DMS79 (cell line): ENCODE results near the gene CASQ1.

Experiments
- DNase-seq: peaks from one replicate; lab custom pipeline; 2025; lab: John Stamatoyannopoulos, UW

The CASQ1 gene

DNA sequence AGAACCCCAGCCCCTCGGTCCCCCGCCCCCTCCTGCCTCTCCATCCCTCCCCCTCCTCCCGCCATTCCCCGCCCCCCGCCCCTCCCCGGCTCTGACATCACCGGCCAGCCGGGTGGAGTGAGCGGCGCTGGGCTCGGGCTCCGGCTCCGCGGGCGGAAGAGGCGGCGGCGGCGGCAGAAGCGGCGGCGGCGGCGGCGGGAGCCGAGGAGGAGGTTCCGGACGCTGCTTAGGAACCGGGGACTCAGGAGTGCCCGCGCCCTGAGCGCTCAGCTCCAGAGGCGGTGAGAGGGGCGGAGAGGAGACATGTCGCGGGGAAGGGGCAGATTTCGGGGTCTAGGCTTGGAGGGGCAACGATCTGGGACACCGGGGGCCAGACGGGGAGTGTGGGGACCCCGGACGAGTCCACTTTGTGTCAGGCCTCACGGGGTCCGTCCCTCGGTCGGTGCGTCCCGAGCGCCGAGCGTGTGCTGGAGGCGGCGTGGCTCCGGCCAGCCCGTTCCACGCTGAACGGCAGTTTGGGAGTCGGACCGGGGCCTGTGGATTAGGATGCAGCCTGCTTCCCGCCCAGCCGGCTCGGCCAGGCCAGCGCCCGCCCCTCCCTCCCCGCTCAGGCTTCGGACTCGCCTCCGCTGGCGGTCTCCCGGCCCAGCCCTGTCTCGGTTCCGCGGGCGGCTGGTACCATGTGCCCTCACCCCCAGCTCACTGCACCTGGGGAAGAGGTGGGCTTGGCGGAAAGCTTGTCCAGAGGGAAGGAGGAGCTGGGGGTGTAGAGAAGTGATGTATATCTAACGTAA is 15.1 kb downstream of the CASQ1 start, which contains the start of gene PEA15:
Gene PEA15 (plus strand): TSS at position 143 of the 794 bp plus-strand sequence. CDS start 6,161 bp downstream, outside the sequence.
- peak; percentile 19 for DNase-seq

- no peak for DNase-seq
Measured at GRCh38 chr1:160206036-160206389, 15.6 kb downstream of the CASQ1 start.

- no peak for DNase-seq
Measured at GRCh38 chr1:160206421-160207117, 16.2 kb downstream of the CASQ1 start.

GRCh38 chr1:160207118-160207650 is 16.8 kb downstream of the CASQ1 start:
- DNase-seq = no peak

- DNase-seq = no peak
Measured at GRCh38 chr1:160207771-160208556, 17.6 kb downstream of the CASQ1 start.

- DNase-seq = no peak
Measured at GRCh38 chr1:160208557-160209320, 18.4 kb downstream of the CASQ1 start.

DNA sequence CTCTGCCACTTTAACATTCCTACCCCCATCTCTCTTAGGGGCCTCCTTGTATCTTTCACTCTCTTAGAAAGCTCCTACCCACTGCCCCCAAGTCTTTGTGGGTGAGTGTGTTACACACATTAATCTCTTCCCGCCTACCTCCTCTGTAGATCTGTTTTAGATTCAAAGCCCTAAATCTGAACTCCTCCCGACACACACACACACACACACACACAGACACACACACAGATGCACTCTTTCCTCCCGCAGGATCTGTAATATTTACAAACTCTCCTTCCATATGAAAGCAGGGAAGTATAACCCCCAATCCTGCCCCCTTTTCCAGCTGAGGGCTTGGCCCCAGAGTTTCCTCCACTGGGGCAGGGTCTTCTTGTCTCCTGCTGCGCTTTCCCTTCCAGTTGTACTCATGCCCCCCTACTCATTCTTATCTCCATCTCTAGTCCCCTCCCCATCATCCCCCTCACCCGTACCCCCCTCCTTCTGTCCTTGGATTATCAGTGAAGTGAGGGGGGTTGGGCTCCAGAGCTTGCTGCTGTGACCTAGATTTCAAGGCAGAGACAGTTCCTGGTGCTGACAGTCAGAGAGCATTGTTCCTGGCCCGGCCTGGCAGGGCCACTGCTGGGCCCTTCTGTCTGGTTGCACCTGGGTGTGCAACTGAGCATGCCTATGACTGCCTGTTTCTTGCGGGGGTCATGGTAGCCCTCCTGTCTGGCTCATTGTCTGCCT is 19.1 kb downstream of the CASQ1 start:
- no peak for DNase-seq

DNA sequence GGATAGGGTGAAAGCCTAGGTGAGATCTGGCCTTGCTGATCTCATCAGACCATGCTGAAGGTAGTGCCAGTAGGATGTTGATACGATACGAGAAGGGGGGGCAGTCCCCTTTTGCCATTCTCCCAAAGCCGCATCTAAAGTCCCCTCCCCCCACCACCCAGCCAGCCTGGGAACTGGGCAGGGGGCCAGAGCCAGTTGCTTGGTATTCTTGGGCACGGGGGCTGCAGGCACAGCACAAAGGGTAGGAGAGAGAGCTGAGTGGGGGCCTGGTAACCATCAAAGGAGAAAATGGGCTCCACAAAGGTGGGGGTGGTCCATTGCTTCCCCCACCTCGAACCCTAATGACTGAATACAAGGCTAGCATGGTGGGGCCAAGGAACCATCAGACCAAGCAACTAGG is 20.2 kb downstream of the CASQ1 start:
- DNase-seq = no peak

- no peak for DNase-seq
Measured at GRCh38 chr1:160211046-160211790, 20.8 kb downstream of the CASQ1 start.

GRCh38 chr1:160214481-160215140 is 24.2 kb downstream of the CASQ1 start:
- DNase-seq = no peak

GRCh38 chr1:160216301-160216700 is 25.9 kb downstream of the CASQ1 start:
- no peak for DNase-seq

DNA sequence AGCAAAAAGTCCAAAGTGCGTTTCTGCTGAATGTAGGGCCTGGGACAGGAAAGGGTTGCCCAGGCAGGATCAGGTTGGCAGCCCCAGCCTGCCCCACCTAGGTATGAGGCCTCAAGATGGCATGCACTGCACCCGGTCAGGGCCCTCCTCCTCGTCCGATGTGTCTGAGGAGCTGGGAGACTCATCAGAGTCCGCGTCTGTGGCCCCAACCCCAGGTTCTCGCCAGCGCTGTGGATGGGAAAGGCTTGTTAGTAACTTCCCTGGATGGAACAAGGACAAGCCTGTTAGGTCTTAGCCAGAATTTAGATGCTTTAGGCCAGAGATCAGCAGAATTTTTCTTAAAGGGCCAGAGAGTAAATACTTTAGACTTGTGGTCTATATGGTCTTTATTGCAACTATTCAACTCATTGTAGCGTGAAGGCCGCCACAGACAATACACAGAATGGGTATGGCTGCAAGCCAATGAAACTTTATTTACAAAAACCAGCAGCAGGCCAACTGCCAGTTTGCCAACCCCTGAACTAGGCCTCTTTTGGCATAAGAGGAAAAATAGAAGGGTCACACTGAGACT is 27.2 kb downstream of the CASQ1 start:
- DNase-seq = peak; percentile 30

DNA sequence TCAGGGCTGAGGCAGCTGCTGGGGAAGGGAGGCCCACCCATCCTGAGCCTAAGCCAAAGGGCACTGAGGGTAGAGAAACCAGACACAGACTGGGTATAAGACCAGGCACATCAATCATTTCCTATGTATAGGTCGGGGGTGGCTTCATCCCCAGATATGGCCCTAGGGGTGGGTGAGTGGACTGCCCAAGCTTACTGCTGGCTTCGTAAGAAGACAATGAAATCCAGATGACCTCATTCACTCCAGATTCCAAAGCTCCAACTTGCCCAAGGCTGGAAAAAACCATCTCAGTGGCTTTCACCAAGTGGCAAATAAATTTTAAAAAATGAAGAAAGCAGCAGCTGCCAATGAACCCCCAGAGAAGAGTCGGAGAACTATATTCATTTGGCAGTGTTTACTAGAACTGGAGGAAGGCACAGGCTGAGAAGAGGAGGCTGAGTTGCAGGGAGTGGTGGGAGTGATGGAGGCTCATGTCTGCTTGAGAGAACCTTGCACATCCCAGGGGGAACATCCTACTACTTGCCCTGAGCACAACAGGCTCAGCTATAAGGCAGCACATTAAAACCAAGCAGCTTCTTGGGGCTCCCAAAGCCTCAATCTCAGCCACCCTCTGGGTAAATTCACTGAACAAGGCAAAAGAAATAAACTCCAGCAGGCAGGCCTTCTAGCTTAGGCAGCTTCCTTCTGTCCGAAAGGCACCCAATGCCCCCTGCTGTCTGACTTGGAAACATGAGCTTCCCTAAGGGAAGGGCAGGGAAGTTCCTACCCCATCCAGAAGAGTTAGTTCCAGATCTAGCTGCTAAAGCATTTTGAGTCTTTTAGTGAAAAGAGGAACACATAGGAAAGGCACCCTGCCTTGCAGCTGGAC is 28.9 kb downstream of the CASQ1 start:
- DNase-seq = no peak

- DNase-seq = no peak
Measured at GRCh38 chr1:160220301-160220700, 29.9 kb downstream of the CASQ1 start.

DNA sequence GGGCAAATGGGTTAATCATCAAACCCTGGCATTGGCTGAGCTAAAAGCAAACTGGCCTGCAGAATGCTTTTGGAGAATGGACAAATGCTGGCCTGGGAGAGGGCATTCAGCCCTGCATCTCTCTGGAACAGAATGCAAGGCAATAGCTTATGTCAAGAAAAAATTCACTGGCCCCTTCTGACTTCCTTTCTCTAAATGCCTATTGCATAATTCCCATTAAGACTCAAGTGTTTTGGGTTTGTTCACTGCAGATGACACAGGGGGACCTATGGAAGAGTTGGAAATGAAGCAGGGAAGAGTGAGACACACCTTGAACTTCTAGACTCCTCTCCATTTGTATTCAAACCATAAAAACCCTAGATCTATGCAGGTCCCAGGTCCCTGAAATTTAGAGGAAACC is 30.7 kb downstream of the CASQ1 start:
- DNase-seq = no peak

- DNase-seq = no peak
Measured at GRCh38 chr1:160222546-160222945, 32.2 kb downstream of the CASQ1 start.

DNA sequence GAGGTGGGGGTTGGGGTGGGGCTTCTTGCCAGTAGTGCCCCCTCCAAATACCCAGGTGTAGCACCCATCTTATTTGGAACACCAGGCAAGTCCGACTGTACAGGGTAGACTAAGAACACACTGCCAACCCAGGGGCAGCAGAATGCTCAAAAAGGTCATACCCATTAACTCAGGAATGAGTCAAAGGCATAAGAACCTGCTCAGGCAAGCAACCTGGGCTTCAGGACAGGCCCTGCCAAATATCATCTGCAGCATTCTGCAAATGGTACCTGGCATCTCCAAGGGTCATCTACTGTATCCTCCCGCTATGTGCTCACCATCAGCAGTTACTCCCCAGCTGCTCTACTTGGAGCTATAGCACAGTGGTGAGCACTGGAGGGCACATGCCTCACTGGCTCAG is 34.2 kb downstream of the CASQ1 start:
- no peak for DNase-seq

DNA sequence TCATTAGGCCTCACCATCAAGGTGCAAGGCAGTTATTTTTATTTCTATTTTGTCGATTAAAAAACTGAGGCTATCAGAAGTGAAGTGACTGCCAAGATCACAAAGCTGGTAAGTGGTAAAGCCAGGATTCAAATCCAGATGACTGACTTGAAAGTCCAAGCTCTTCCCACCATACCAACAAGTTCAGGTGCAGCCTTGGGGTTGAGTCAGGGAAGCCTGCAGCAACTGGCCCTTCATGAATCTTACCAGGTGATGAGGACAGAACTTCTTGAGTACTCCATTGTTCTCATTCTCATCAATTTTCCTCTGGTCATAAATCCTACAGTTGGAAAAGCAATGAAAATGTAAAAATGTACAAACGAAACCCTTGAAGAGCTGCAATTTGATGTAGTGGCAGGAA is 35.0 kb downstream of the CASQ1 start:
- no peak for DNase-seq
